ENCODE data around the gene OR4C6.

The OR4C6 gene

DNA sequence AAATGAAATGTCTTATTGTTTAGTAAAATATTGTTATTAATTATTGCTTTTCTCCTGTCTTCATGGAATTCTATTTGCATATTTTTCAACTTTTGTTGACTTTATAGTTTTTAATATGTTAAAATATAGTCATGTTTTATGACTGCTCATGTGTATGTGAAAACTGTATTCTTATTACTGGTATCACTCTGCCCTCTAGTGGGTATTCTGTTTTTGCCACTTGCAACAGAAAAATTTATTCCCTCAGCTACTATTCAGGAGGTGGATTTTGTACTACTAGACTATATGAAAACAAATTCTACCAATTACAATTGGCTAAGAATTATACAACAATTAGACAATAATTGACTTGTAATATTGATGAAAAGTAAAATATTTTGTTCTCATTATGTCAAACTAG, 45.0 kb downstream of the OR4C6 start:
- no peaks in the 10 kb centered on the region for H3K4me1 ChIP-seq (ENCODE audit: insufficient read depth, low read length)
- no peaks in the 10 kb centered on the region for H3K27me3 ChIP-seq (ENCODE audit: insufficient read depth, low read length)
- H3K9me3 ChIP-seq (ENCODE audit: insufficient read depth, low read depth, low read length): peaks cover 90% of the 10 kb centered on the region
- no peak overlapping the region for H3K9ac ChIP-seq (ENCODE audit: low read depth, low read length)
- no peak overlapping the region for H3K27ac ChIP-seq (ENCODE audit: low read depth, low read length)
- H3K4me3 ChIP-seq (ENCODE audit: low read length): no peak overlapping the region
- no peaks in the 10 kb centered on the region for H3K36me3 ChIP-seq (ENCODE audit: insufficient read depth, low read length)

GRCh38 chr11:55714982-55715888, 53.2 kb downstream of the OR4C6 start:
- H3K4me3 ChIP-seq (ENCODE audit: low read length): no peak overlapping the region
- H3K9me3 ChIP-seq (ENCODE audit: insufficient read depth, low read depth, low read length): peaks cover 93% of the 10 kb centered on the region
- H3K27me3 ChIP-seq (ENCODE audit: insufficient read depth, low read length): no peaks in the 10 kb centered on the region
- H3K27ac ChIP-seq (ENCODE audit: low read depth, low read length): no peak overlapping the region
- no peak overlapping the region for H3K9ac ChIP-seq (ENCODE audit: low read depth, low read length)
- H3K36me3 ChIP-seq (ENCODE audit: insufficient read depth, low read length): no peaks in the 10 kb centered on the region
- no peaks in the 10 kb centered on the region for H3K4me1 ChIP-seq (ENCODE audit: insufficient read depth, low read length)
- WGBS: 48% methylated on average over 10 of the region's 10 CpGs
